ENCODE data around the gene FAM210A.
"Not testable (repeated sequence)": the region's sequence is repeated elsewhere in the genome, so short reads cannot be mapped to it uniquely, and the experiment has no call there.

Gene FAM210A

GRCh38 chr18:13726232-13726971 lies at the start of gene FAM210A, which contains the start of gene RNMT:
Gene FAM210A (minus strand): TSS chr18:13726558. CDS start chr18:13682077, 44,481 bp downstream.
Gene RNMT (plus strand): TSS chr18:13726673. CDS start chr18:13731518, 4,845 bp downstream.
- peak; percentile 11 for TF ChIP-seq CTCF (IDR thresholded peaks at IDR 0.05; ENCODE audit: extremely low read depth, missing control alignments)
- DNase-seq (ENCODE audit: low spot score) = peak; percentile 93

GRCh38 chr18:13775058-13775457 lies 48.7 kb upstream of the FAM210A start:
- DNase-seq (ENCODE audit: low spot score) = no peak
- TF ChIP-seq CTCF (IDR thresholded peaks at IDR 0.05; ENCODE audit: extremely low read depth, missing control alignments) = no peak

GRCh38 chr18:13762690-13763439 lies 36.5 kb upstream of the FAM210A start:
- TF ChIP-seq CTCF (IDR thresholded peaks at IDR 0.05; ENCODE audit: extremely low read depth, missing control alignments) = no peak
- DNase-seq (ENCODE audit: low spot score) = no peak

- DNase-seq (ENCODE audit: low spot score) = no peak
- TF ChIP-seq CTCF (IDR thresholded peaks at IDR 0.05; ENCODE audit: extremely low read depth, missing control alignments) = no peak
Observed at GRCh38 chr18:13760047-13760446, 33.7 kb upstream of the FAM210A start.

GRCh38 chr18:13758622-13759021 lies 32.3 kb upstream of the FAM210A start:
- no peak for TF ChIP-seq CTCF (IDR thresholded peaks at IDR 0.05; ENCODE audit: extremely low read depth, missing control alignments)
- DNase-seq (ENCODE audit: low spot score) = no peak

GRCh38 chr18:13756671-13757070 lies 30.3 kb upstream of the FAM210A start:
- TF ChIP-seq CTCF (IDR thresholded peaks at IDR 0.05; ENCODE audit: extremely low read depth, missing control alignments) = no peak
- no peak for DNase-seq (ENCODE audit: low spot score)

GRCh38 chr18:13756261-13756660 lies 29.9 kb upstream of the FAM210A start:
- no peak for TF ChIP-seq CTCF (IDR thresholded peaks at IDR 0.05; ENCODE audit: extremely low read depth, missing control alignments)
- DNase-seq (ENCODE audit: low spot score) = no peak

- not testable (repeated sequence) for DNase-seq (ENCODE audit: low spot score)
Observed at GRCh38 chr18:13751599-13751998, 25.2 kb upstream of the FAM210A start.
